ENCODE measurements around the gene HPCAL1. TPM values are rescaled to one million over a fixed set of nuclear protein-coding genes. Genes with fewer than 3 reads are reported as not detected.

HPCAL1 gene
- total and polyA plus RNA-seq, 8 donors: 58.1 to 108 (median 72.1) TPM

DNA sequence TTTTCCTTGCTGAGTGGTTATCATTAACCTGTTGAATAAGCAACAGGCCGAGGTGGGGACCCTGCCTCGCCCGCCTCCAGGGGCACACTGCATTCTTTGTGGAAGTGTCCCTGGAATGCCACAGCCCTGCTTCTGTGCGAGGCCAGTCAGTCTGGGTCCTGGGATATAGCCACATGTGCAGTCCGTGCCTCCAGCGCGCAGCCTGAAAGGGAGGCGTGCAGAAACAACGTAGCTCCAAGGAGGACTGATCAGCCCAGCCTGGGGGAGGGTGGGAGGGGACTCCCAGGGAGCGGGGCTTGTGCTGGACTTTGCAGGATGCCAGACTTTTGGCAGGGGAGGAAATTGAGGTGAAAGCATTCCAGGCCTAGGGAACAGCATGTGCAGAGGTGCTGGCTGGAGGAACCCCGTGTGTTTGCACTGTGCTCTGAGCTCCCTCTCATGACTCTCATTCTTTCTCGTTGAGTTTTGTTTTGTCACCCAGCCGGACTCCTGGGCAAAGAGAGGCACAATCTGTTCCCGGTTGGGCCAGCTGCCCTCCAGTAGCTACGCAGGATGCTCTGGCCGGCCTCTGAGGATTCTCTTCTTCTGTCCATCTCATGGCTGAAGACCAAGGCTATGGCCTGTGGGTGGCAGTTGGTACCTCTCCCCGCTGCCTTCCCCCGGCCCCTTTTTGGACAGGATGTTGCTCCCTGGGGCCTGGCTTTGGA, 39.7 kb downstream of the HPCAL1 start:
- intact Hi-C loops (cut with DNase I): no loop called here
- Histone ChIP-seq H3K4me3 (no peak overlapping the region), H3K9me3 (no peaks in the 10 kb centered on the region), H3K36me3 (no peaks in the 10 kb centered on the region), H3K27me3 (no peaks in the 10 kb centered on the region), H3K4me1 (peaks cover 14 to 76% of the 10 kb centered on the region in 2 donors), H3K27ac (peak overlapping the region in 1 of 2 donors; percentile 34)
- peak; percentile 80 for ATAC-seq
- TF ChIP-seq, protein P1, sequence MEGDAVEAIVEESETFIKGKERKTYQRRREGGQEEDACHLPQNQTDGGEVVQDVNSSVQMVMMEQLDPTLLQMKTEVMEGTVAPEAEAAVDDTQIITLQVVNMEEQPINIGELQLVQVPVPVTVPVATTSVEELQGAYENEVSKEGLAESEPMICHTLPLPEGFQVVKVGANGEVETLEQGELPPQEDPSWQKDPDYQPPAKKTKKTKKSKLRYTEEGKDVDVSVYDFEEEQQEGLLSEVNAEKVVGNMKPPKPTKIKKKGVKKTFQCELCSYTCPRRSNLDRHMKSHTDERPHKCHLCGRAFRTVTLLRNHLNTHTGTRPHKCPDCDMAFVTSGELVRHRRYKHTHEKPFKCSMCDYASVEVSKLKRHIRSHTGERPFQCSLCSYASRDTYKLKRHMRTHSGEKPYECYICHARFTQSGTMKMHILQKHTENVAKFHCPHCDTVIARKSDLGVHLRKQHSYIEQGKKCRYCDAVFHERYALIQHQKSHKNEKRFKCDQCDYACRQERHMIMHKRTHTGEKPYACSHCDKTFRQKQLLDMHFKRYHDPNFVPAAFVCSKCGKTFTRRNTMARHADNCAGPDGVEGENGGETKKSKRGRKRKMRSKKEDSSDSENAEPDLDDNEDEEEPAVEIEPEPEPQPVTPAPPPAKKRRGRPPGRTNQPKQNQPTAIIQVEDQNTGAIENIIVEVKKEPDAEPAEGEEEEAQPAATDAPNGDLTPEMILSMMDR (IDR thresholded peaks at IDR 0.05): no peak
- DNase-seq: peak in 1 of 4 donors; percentile 38

DNA sequence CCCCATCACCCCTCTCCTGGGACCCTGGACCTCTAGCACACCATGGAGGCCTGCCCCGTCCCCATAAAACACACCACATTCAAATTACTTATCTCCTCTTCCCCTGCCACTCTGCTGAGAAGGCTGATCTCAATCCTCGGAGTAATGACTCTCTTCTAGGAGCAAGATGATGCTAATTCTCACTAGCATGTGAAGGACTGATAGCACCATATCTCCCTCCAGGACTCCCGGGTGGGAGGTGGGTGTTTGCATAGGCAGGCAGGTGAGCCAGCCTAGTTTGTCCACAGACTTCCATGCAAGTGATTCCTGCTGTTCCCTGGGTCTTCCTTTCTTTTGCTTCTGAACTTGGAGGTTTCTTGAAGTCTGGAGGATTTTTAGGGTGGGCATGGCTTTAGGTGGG, 40.5 kb downstream of the HPCAL1 start:
- TF ChIP-seq, protein P1 (IDR thresholded peaks at IDR 0.05): no peak
- Histone ChIP-seq H3K27ac (no peak overlapping the region), H3K36me3 (no peaks in the 10 kb centered on the region), H3K9me3 (no peaks in the 10 kb centered on the region), H3K4me3 (no peak overlapping the region), H3K27me3 (no peaks in the 10 kb centered on the region), H3K4me1 (peaks cover 14 to 84% of the 10 kb centered on the region in 2 donors)
- DNase-seq (no peak), ATAC-seq (no peak)
- intact Hi-C loops (cut with DNase I): no loop called here

DNA sequence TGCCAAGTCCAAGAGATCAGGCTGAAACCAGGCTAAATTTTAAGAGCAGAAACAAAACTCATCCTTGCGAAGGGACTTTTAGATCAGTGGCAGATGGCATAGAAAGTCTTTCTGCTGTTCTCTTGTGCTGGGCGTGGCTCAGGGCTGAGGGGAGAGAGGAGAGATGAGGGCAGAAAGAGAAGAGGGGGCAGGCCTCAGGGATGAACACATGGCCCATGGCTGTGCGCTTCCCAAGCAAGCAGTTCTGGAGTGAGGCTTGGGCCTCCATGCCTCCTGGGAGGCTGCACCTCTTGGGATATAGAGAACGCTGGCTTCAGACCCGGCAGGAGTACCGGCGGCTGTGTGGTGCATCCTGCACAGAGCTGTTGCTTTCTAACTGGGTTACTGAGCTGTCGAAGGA, 41.0 kb downstream of the HPCAL1 start:
- DNase-seq (no peak), ATAC-seq (no peak)
- Histone ChIP-seq H3K4me1 (peaks cover 19 to 89% of the 10 kb centered on the region in 2 donors), H3K27me3 (no peaks in the 10 kb centered on the region), H3K36me3 (no peaks in the 10 kb centered on the region), H3K27ac (no peak overlapping the region), H3K4me3 (no peak overlapping the region), H3K9me3 (no peaks in the 10 kb centered on the region)
- intact Hi-C loops (cut with DNase I): no loop called here
- TF ChIP-seq, protein P1 (IDR thresholded peaks at IDR 0.05): no peak

DNA sequence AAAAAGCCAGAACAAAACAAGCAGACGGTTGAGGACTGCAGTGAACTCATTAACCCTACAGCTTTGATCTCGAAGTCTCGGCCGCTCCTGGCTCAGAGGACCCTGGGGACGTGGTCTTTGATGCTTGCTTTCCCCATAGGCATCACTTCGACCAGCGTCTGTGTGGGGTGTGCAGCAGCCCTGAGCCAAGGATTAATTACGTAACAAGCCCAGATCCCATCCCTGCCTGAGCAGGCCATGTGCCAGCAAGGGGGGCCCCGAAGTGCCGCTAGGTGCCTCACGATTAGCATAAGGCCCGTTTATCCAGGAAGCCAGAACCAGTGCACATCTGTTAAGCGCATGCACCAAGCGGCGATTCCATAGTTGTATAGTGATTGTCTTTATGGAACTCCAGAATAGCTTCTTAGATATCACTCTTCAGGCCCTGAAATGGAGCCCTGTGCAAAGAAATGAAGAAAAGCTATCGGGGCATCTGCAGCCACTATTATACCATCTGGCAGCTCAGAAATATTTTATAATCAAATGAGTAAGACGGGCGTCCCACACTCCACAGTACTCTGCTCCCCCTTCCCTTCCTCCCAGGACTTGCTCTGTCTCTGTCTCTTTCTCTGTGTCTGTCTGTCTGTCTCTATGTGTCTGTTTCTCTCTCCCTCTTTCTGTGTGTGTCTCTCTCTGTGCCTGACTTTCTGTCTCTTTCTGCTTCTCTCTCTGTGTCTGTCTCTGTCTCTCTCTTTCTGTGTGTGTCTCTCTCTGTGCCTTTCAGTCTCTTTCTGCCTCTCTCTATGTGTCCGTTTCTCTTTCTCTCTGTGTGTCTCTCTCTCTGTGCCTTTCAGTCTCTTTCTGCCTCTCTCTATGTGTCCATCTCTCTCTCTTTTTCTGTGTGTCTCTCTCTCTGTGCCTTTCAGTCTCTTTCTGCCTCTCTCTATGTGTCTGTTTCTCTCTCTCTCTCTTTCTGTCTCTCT, 41.7 kb downstream of the HPCAL1 start:
- Histone ChIP-seq H3K9me3 (no peaks in the 10 kb centered on the region), H3K27me3 (no peaks in the 10 kb centered on the region), H3K4me1 (peaks cover 24 to 96% of the 10 kb centered on the region in 2 donors), H3K4me3 (no peak overlapping the region), H3K36me3 (no peaks in the 10 kb centered on the region), H3K27ac (peak overlapping the region in 1 of 2 donors; percentile 45)
- ATAC-seq: no peak
- TF ChIP-seq, protein P1 (IDR thresholded peaks at IDR 0.05): no peak
- no peak for DNase-seq
- intact Hi-C loops (cut with DNase I): no loop called here

DNA sequence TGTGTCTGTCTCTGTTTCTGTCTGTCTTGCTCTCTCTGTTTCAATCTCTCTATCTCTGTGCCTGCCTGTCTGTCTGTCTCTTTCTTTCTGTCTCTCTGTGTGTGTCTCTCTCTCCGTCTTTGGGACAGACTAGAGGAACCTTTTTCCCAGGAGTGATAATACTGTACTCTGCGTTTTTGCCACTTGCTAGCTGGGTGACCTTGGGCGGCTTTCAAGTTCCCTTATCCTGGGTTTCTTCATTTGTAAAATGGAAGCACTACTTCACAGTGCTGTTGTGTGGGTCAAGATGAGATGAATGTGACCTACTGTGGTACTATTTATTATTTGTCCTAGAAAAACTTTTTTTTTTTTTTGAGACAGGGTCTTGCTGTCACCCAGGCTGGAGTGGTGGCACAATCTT, 42.4 kb downstream of the HPCAL1 start:
- intact Hi-C loops (cut with DNase I): no loop called here
- no peaks in the 10 kb centered on the region for H3K9me3 ChIP-seq
- peak overlapping the region in 1 of 2 donors; percentile 45 for H3K27ac ChIP-seq
- ATAC-seq: no peak
- H3K36me3 ChIP-seq: no peaks in the 10 kb centered on the region
- TF ChIP-seq, protein P1 (IDR thresholded peaks at IDR 0.05): no peak
- no peak for DNase-seq
- H3K27me3 ChIP-seq: no peaks in the 10 kb centered on the region
- peaks cover 24 to 95% of the 10 kb centered on the region in 2 donors for H3K4me1 ChIP-seq
- no peak overlapping the region for H3K4me3 ChIP-seq

Measured in left lung (tissue), 10 donors.